K562 (cell line): ENCODE data around the gene ABHD5. TPM values are rescaled to one million over a fixed set of nuclear protein-coding genes. Genes with fewer than 3 reads are reported as not detected.

ENCODE experiments used
- ARID4B ChIP-seq: sonication (generic); formaldehyde crosslinking; IDR thresholded peaks from 2 replicates; pipeline ENCODE4 v1.8.0; 2022; ENCODE audit warnings: mild to moderate bottlenecking, missing genetic modification reagents
- CBX8 ChIP-seq: fragments of 200-600 bp; sonication (generic); IDR thresholded peaks from 2 replicates; pipeline ENCODE4 v1.6.1; 2012; ENCODE audit warnings: borderline replicate concordance, mixed run types, low read depth, mild to moderate bottlenecking, moderate library complexity, mixed read lengths, low read length, control low read depth, inconsistent platforms; ENCODE audit not compliant: poor library complexity, severe bottlenecking; ENCODE audit errors: extremely low read depth
- CHD2 ChIP-seq: IDR thresholded peaks from 2 replicates; pipeline ENCODE4 v1.6.1; 2011; ENCODE audit warnings: low read depth, low read length
- CHD4 ChIP-seq: fragments of 200-600 bp; sonication (generic); IDR thresholded peaks from 3 replicates; pipeline ENCODE4 v1.6.1; 2012; ENCODE audit warnings: low read depth, mild to moderate bottlenecking, mixed read lengths, low read length, inconsistent platforms; ENCODE audit not compliant: insufficient read depth, insufficient replicate concordance, poor library complexity, severe bottlenecking
- KHSRP ChIP-seq: fragments of 450-650 bp; IDR thresholded peaks from 2 replicates; pipeline ENCODE4 v1.6.1; 2017
- MITF ChIP-seq: IDR thresholded peaks from 2 replicates; pipeline ENCODE4 v1.6.1; 2014; ENCODE audit warnings: antibody characterized with exemption
- MLX ChIP-seq, 2 experiments: fragments of 450-650 bp in 1 of 2; sonication (generic) in 1 of 2; formaldehyde crosslinking; conservative IDR thresholded peaks; 2 replicates each; pipeline versions ENCODE4 v1.4.0 to v1.8.1; 2020 to 2022; ENCODE audit warnings: mild to moderate bottlenecking in 1 of 2, missing genetic modification reagents in 1 of 2
- NFIX ChIP-seq: fragments of 250-450 bp; sonication (Bioruptor Pico); IDR thresholded peaks from 2 replicates; pipeline ENCODE4 v1.4.0; 2020; ENCODE audit warnings: low read depth, mild to moderate bottlenecking, moderate library complexity
- PTTG1 ChIP-seq: fragments of 450-650 bp; IDR thresholded peaks from 2 replicates; pipeline ENCODE4 v1.6.1; 2016; ENCODE audit warnings: low read depth, mild to moderate bottlenecking, missing genetic modification characterization, missing compliant biosample characterization
- ZC3H8 ChIP-seq: fragments of 450-650 bp; IDR thresholded peaks from 2 replicates; pipeline ENCODE4 v1.6.1; 2017
- ZNF165 ChIP-seq: fragments of 250-450 bp; sonication (Bioruptor Pico); IDR thresholded peaks from 2 replicates; pipeline ENCODE4 v1.4.0; 2020; ENCODE audit warnings: borderline replicate concordance
- ZNF354B ChIP-seq: fragments of 250-450 bp; sonication (Bioruptor Pico); IDR thresholded peaks from 2 replicates; pipeline ENCODE4 v1.4.0; 2020
- ZNF518B ChIP-seq: fragments of 250-450 bp; sonication (Bioruptor Pico); IDR thresholded peaks from 2 replicates; pipeline ENCODE4 v1.5.0; 2021; ENCODE audit warnings: mild to moderate bottlenecking, moderate library complexity
- polyA plus RNA-seq, 8 experiments: library from polyadenylated mRNA; depleted of rRNA in 4 of 8; stranded (reverse) in 5 of 8; unstranded in 3 of 8; fragments of >200 nt; fragmentation: Nextera tagmentation in 2 of 8; fragmentation: Illumina TruSeq in 1 of 8; extraction: Ambion mirVana in 2 of 8; extraction: Trizol in 1 of 8; gene quantifications; 2 replicates each; pipeline versions ENCODE4 v1.2.1 to v1.2.3, GENCODE V29; 2011 to 2014; ENCODE audit warnings: inconsistent platforms in 1 of 8, missing spikeins in 1 of 8
- total RNA-seq, 7 experiments: library from RNA; depleted of rRNA in 6 of 7; stranded (reverse); fragments of >200 nt in 6 of 7; fragmentation: Illumina TruSeq in 2 of 7; extraction: Trizol in 2 of 7; gene quantifications; 2 replicates each; pipeline versions ENCODE4 v1.2.1 to v1.2.3, GENCODE V29; 2011 to 2021; ENCODE audit warnings: low replicate concordance in 1 of 7

Gene ABHD5
- total and polyA plus RNA-seq, 9 of the 15 experiments (the other 6 are each of a cell fraction or from before 2014, with no cell fraction given) = 27.8 to 61.7 (median 39.9) TPM

- TF ChIP-seq ZNF518B (CRISPR knock-in tag) = no peak
- TF ChIP-seq ZNF354B (CRISPR knock-in tag) = no peak
- no peak for TF ChIP-seq CBX8
- TF ChIP-seq CHD4 = peak; percentile 75
- 0 out of 2 replicates have a peak, but pooled peaks have one; percentile 7 for TF ChIP-seq ZNF165 (CRISPR knock-in tag)
- 0 out of 2 replicates have a peak, but pooled peaks have one; percentile 6 for TF ChIP-seq PTTG1 (tag)
- TF ChIP-seq ARID4B = no peak
- no peak for TF ChIP-seq KHSRP
- TF ChIP-seq ZC3H8 = no peak
- TF ChIP-seq CHD2 = no peak
- TF ChIP-seq NFIX = no peak
- no peak for TF ChIP-seq MLX (CRISPR knock-in tag; conservative IDR thresholded peaks at IDR 0.05)
- TF ChIP-seq MITF = 0 out of 2 replicates have a peak, but pooled peaks have one; percentile 18
Observed at GRCh38 chr3:43769885-43770425, 79.2 kb downstream of the ABHD5 start (continued).
